ENCODE results near the gene DNAJA2.

DNAJA2 gene

DNA sequence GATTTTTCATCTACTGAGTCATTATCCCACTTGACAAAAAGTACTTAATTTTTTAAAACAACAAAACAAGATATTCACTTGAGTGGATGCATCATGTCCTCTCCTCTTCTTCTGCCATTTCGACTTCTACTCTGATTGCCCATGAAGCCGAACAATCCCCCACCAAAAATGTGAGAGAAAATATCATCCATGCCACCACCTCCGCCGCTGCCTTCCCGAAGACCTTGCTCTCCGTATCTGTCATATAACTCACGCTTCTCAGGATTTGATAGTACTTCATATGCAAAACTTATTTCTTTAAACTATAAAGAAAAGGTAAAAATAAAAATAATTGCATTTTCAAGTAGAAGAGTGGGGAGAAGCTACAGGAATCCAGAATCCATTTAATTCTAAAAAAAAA is 2.2 kb downstream of the DNAJA2 start:
- TF ChIP-seq, protein P1, sequence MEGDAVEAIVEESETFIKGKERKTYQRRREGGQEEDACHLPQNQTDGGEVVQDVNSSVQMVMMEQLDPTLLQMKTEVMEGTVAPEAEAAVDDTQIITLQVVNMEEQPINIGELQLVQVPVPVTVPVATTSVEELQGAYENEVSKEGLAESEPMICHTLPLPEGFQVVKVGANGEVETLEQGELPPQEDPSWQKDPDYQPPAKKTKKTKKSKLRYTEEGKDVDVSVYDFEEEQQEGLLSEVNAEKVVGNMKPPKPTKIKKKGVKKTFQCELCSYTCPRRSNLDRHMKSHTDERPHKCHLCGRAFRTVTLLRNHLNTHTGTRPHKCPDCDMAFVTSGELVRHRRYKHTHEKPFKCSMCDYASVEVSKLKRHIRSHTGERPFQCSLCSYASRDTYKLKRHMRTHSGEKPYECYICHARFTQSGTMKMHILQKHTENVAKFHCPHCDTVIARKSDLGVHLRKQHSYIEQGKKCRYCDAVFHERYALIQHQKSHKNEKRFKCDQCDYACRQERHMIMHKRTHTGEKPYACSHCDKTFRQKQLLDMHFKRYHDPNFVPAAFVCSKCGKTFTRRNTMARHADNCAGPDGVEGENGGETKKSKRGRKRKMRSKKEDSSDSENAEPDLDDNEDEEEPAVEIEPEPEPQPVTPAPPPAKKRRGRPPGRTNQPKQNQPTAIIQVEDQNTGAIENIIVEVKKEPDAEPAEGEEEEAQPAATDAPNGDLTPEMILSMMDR (conservative IDR thresholded peaks at IDR 0.05; ENCODE audit: low read depth), result no peak
- DNase-seq (ENCODE audit: low spot score), result no peak
- H3K27ac ChIP-seq, result no peak overlapping the region
- CTCF ChIA-PET, result interaction anchor here (0.6 to 0.7 kb wide), 2 partner anchors 174 to 298 kb away, joined by 3 read pairs; no protein-coding TSS in a partner anchor
- POLR2A ChIA-PET (ENCODE audit: low non-redundant PET), result no interaction called here

DNA sequence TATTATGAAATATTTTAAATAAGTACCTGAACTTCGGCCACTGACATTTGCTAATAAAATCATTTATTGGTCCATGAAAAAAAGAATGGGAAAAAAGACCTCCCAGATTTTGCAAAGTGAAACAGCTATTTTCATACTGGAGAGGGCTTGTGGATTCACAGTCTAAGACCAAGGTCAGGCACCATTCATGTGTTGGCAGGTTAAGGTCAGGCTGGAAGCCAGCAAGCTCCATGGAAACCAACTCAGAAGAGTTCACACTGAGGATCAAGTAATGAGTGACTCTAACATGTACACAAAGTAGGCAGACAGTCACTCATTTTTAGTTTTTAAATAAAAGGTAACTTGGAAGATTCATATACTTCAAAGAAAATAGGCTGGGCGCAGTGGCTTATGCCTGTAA is 3.4 kb downstream of the DNAJA2 start:
- TF ChIP-seq, protein P1 (conservative IDR thresholded peaks at IDR 0.05; ENCODE audit: low read depth), result no peak
- DNase-seq (ENCODE audit: low spot score), result no peak
- CTCF ChIA-PET, result interaction anchor here (0.7 kb wide), 1 partner anchor 13 kb away, joined by 3 read pairs; no protein-coding TSS in a partner anchor
- POLR2A ChIA-PET (ENCODE audit: low non-redundant PET), result no interaction called here
- no peak overlapping the region for H3K27ac ChIP-seq

DNA sequence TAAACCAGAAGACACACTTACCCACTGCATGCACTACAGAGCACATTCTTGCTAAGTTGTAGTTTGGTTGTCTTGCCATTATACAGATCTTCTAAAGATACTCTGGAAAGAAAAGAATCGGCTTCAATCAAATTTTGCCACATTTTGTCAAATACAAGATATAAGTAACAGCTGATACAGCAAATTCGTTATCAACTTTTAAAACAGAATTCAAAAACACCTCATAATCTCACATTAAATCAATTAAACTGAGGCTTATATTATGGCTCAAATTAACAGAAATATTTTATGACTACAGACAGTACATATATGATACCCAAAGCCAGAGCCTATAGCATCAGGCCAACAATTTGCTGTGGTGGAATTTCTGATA is 5.4 kb downstream of the DNAJA2 start:
- ChIA-PET POLR2A (ENCODE audit: low non-redundant PET) (no interaction called here), CTCF (no interaction called here)
- DNase-seq (ENCODE audit: low spot score), result no peak
- TF ChIP-seq, protein P1 (conservative IDR thresholded peaks at IDR 0.05; ENCODE audit: low read depth), result no peak
- no peak overlapping the region for H3K27ac ChIP-seq

DNA sequence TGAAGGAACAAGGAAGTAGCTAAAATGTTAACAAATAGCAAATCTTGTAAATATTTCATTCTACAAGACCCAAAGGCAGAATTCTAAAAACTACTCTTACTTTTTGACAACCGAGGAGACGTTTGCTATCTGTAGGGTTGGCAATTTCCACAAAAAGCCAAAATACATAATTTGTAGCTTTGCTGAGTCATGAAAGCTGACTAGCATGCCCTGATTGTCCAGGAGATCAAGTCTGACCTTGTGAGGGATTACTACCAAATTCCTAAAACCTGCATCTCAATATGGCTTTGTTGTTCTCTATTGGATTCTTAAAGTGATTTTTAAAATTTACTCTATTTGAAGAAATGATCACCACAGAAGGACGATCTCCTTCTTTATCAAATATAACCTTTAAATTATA is 10.8 kb downstream of the DNAJA2 start:
- CTCF ChIA-PET, result no interaction called here

DNA sequence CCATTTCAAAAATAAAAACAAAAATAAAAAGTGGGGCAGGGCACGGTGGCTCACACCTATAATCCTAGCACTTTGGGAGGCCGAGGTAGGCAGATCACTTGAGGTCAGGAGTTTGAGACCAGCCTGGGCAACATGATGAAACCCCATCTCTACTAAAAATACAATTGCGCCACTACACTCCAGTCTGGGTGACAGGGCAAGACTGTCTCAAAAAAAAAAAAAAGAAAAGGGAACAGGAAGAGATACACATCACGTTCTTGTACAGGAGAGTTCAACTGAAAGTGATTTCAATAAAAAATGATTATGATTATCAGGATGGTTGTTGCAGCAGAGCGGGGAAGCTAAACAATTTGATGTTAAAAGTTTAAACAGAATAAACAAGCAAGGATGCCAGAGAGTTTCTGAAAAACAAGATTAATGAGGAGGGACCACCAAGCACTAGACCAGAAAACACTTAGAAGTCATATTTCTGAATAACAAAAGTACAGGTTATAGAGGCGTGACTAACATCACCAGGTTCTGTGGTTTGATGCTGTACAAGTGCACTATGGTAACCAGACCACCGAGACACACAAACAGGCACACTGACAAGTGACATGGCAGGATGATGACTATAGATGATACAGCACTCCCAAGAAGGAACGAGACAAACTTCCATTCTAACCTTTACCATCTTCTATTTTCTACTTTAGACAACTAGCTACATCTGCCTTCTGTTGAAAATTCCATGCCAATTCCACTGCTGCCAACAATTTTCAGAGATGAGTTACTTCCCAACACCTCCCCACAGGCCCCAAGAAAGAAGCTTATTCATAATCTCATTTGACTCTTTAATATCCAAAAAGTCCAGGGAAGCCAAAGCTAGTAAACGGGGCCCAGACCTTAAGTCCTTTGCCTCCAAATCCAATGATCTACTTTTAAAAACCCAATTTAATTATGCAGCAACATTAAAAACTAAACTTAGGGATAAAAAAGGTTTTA is 11.8 kb downstream of the DNAJA2 start:
- TF ChIP-seq, protein P1 (conservative IDR thresholded peaks at IDR 0.05; ENCODE audit: low read depth), result no peak
- ChIA-PET POLR2A (ENCODE audit: low non-redundant PET) (no interaction called here), CTCF (no interaction called here)
- DNase-seq (ENCODE audit: low spot score), result no peak
- no peak overlapping the region for H3K27ac ChIP-seq

More for the DNA sequence above, 10.8 kb downstream of the DNAJA2 start:
- TF ChIP-seq, protein P1 (conservative IDR thresholded peaks at IDR 0.05; ENCODE audit: low read depth), result no peak
- H3K27ac ChIP-seq, result no peak overlapping the region
- no peak for DNase-seq (ENCODE audit: low spot score)
- POLR2A ChIA-PET (ENCODE audit: low non-redundant PET), result interaction anchor here (0.7 kb wide), 1 partner anchor 163 kb away, joined by 4 read pairs; no protein-coding TSS in a partner anchor

DNA sequence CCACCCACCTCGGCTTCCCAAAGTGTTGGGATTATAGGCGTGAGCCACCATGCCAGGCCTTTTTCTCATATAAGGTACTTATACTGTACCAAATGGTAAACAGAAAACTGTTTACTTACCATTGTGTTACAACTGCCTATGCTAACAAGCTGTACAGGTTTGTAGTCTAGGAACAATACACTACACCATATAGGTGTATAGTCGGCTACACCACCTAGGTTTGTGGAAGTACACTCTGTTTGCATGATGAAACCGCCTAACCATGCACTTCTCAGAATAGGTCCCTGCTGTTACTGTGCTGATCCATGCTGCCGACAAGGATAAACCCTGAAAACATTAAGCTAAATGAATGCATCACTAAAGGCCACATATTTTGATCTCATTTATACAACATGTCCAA is 18.9 kb downstream of the DNAJA2 start:
- ChIA-PET CTCF (no interaction called here), POLR2A (ENCODE audit: low non-redundant PET) (no interaction called here)
- no peak overlapping the region for H3K27ac ChIP-seq
- TF ChIP-seq, protein P1 (conservative IDR thresholded peaks at IDR 0.05; ENCODE audit: low read depth), result no peak
- no peak for DNase-seq (ENCODE audit: low spot score)
